ENCODE data around the gene BRSK2.

- TF ChIP-seq RARB (CRISPR knock-in tag; IDR thresholded peaks at IDR 0.05) (no peak), ARNTL (CRISPR knock-in tag; IDR thresholded peaks at IDR 0.05; ENCODE audit: borderline replicate concordance, low read depth) (no peak), ESRRG (CRISPR knock-in tag; IDR thresholded peaks at IDR 0.05) (no peak), TOX (CRISPR knock-in tag; IDR thresholded peaks at IDR 0.05; ENCODE audit: borderline replicate concordance) (no peak), ZFP3 (CRISPR knock-in tag; IDR thresholded peaks at IDR 0.05) (no peak), CSDC2 (CRISPR knock-in tag; IDR thresholded peaks at IDR 0.05) (no peak)
- TF ChIP-seq, protein P1, sequence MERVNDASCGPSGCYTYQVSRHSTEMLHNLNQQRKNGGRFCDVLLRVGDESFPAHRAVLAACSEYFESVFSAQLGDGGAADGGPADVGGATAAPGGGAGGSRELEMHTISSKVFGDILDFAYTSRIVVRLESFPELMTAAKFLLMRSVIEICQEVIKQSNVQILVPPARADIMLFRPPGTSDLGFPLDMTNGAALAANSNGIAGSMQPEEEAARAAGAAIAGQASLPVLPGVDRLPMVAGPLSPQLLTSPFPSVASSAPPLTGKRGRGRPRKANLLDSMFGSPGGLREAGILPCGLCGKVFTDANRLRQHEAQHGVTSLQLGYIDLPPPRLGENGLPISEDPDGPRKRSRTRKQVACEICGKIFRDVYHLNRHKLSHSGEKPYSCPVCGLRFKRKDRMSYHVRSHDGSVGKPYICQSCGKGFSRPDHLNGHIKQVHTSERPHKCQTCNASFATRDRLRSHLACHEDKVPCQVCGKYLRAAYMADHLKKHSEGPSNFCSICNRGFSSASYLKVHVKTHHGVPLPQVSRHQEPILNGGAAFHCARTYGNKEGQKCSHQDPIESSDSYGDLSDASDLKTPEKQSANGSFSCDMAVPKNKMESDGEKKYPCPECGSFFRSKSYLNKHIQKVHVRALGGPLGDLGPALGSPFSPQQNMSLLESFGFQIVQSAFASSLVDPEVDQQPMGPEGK (CRISPR knock-in tag; IDR thresholded peaks at IDR 0.05; ENCODE audit: borderline replicate concordance) = no peak
These were observed 49.6 kb downstream of the BRSK2 start for GRCh38 chr11:1439341-1439740.

Measured in SK-N-SH treated with all-trans-retinoic acid at 6 μM for 48 hours (cell line).